K562 (cell line): ENCODE data around the gene DNAJC17. TPM values are rescaled to one million over a fixed set of nuclear protein-coding genes. Genes with fewer than 3 reads are reported as not detected.

Source experiments
- ATF7 ChIP-seq: fragments of 450-650 bp; IDR thresholded peaks from 2 replicates; pipeline ENCODE4 v1.7.1; 2014; ENCODE audit warnings: mild to moderate bottlenecking, moderate library complexity
- CBFA2T2 ChIP-seq: fragments of 450-650 bp; conservative IDR thresholded peaks from 2 replicates; pipeline ENCODE4 v1.6.1; 2017; ENCODE audit warnings: mild to moderate bottlenecking
- CREBBP ChIP-seq: IDR thresholded peaks from one replicate; pipeline ENCODE4 v1.6.1; 2012; ENCODE audit warnings: low read depth, mild to moderate bottlenecking, control low read depth, inconsistent platforms, low read length
- ELF4 ChIP-seq: fragments of 450-650 bp; formaldehyde crosslinking; IDR thresholded peaks from 2 replicates; pipeline ENCODE4 v1.4.0; 2022; ENCODE audit warnings: missing genetic modification characterization
- MITF ChIP-seq: IDR thresholded peaks from 2 replicates; pipeline ENCODE4 v1.6.1; 2014; ENCODE audit warnings: antibody characterized with exemption
- MYC ChIP-seq, 2 experiments: fragments of 250-450 bp in 1 of 2; sonication (Bioruptor Pico) in 1 of 2; IDR thresholded peaks; 2 replicates each; pipeline versions ENCODE4 v1.5.1 to v1.6.1; 2012 to 2021; ENCODE audit warnings: low read depth in 2 of 2, borderline replicate concordance in 1 of 2, improper control_type of control experiment in 1 of 2, low read length in 1 of 2, mild to moderate bottlenecking in 1 of 2, moderate library complexity in 1 of 2
- NCOA6 ChIP-seq: fragments of 450-650 bp; IDR thresholded peaks from 2 replicates; pipeline ENCODE4 v1.6.1; 2017; ENCODE audit warnings: mild to moderate bottlenecking
- NR2C1 ChIP-seq, 2 experiments: fragments of 450-650 bp; IDR thresholded peaks; 2 replicates each; pipeline ENCODE4 v1.6.1; 2017; ENCODE audit warnings: mild to moderate bottlenecking in 2 of 2, antibody characterized with exemption in 1 of 2, inconsistent platforms in 1 of 2, missing compliant biosample characterization in 1 of 2, missing genetic modification characterization in 1 of 2
- OTX1 ChIP-seq: fragments of 450-650 bp; formaldehyde crosslinking; IDR thresholded peaks from 2 replicates; pipeline ENCODE4 v1.4.0; 2022; ENCODE audit warnings: mild to moderate bottlenecking
- RB1 ChIP-seq: fragments of 450-650 bp; IDR thresholded peaks from 2 replicates; pipeline ENCODE4 v1.6.1; 2017; ENCODE audit warnings: low read depth, mild to moderate bottlenecking
- RUNX1 ChIP-seq: sonication (generic); IDR thresholded peaks from 2 replicates; pipeline ENCODE4 v1.6.1; 2016; ENCODE audit warnings: antibody characterized with exemption, low read depth
- SMC3 ChIP-seq: conservative IDR thresholded peaks from 2 replicates; pipeline ENCODE4 v1.6.1; 2011; ENCODE audit warnings: low read depth, low read length, improper control_type of control experiment; ENCODE audit not compliant: insufficient read depth
- TFAM ChIP-seq: fragments of 250-450 bp; sonication (Bioruptor Pico); conservative IDR thresholded peaks from 2 replicates; pipeline ENCODE4 v1.5.0; 2021; ENCODE audit warnings: mild to moderate bottlenecking, moderate library complexity
- TSC22D4 ChIP-seq: fragments of 450-650 bp; IDR thresholded peaks from 2 replicates; pipeline ENCODE4 v1.6.1; 2016; ENCODE audit warnings: missing genetic modification characterization, missing biosample characterization, control low read depth
- ZNF143 ChIP-seq: sonication (generic); formaldehyde crosslinking; IDR thresholded peaks from 2 replicates; pipeline ENCODE4 v1.9.0; 2022; ENCODE audit warnings: mild to moderate bottlenecking, missing genetic modification reagents
- polyA plus RNA-seq, 8 experiments: library from polyadenylated mRNA; depleted of rRNA in 4 of 8; stranded (reverse) in 5 of 8; unstranded in 3 of 8; fragments of >200 nt; fragmentation: Nextera tagmentation in 2 of 8; fragmentation: Illumina TruSeq in 1 of 8; extraction: Ambion mirVana in 2 of 8; extraction: Trizol in 1 of 8; gene quantifications; 2 replicates each; pipeline versions ENCODE4 v1.2.1 to v1.2.3, GENCODE V29; 2011 to 2014; ENCODE audit warnings: inconsistent platforms in 1 of 8, missing spikeins in 1 of 8
- total RNA-seq, 7 experiments: library from RNA; depleted of rRNA in 6 of 7; stranded (reverse); fragments of >200 nt in 6 of 7; fragmentation: Illumina TruSeq in 2 of 7; extraction: Trizol in 2 of 7; gene quantifications; 2 replicates each; pipeline versions ENCODE4 v1.2.1 to v1.2.3, GENCODE V29; 2011 to 2021; ENCODE audit warnings: low replicate concordance in 1 of 7
- TF ChIP-seq, protein P1 (sequence below): fragments of 450-650 bp; IDR thresholded peaks from 2 replicates; pipeline ENCODE4 v1.6.1; 2017; ENCODE audit warnings: antibody characterized with exemption, mild to moderate bottlenecking
- TF ChIP-seq, protein P2 (sequence below): fragments of 450-650 bp; IDR thresholded peaks from 2 replicates; pipeline ENCODE4 v1.6.1; 2014; ENCODE audit warnings: low read depth, mild to moderate bottlenecking, moderate library complexity, borderline replicate concordance
- TF ChIP-seq, protein P3 (sequence below), 2 experiments: fragments of 200-800 bp in 1 of 2; sonication (Bioruptor generic) in 1 of 2; sonication (generic) in 1 of 2; formaldehyde crosslinking in 1 of 2; IDR thresholded peaks in 1 of 2; conservative IDR thresholded peaks in 1 of 2; 2 replicates each; pipeline versions ENCODE4 v1.5.0 to v1.6.1; 2016 to 2020; ENCODE audit warnings: missing compliant biosample characterization in 1 of 2, missing genetic modification characterization in 1 of 2, missing genetic modification reagents in 1 of 2

Gene DNAJC17
- total and polyA plus RNA-seq, 9 of the 15 experiments (the other 6 are each of a cell fraction or from before 2014, with no cell fraction given): 2.4 to 79.4 (median 44.2) TPM

DNA sequence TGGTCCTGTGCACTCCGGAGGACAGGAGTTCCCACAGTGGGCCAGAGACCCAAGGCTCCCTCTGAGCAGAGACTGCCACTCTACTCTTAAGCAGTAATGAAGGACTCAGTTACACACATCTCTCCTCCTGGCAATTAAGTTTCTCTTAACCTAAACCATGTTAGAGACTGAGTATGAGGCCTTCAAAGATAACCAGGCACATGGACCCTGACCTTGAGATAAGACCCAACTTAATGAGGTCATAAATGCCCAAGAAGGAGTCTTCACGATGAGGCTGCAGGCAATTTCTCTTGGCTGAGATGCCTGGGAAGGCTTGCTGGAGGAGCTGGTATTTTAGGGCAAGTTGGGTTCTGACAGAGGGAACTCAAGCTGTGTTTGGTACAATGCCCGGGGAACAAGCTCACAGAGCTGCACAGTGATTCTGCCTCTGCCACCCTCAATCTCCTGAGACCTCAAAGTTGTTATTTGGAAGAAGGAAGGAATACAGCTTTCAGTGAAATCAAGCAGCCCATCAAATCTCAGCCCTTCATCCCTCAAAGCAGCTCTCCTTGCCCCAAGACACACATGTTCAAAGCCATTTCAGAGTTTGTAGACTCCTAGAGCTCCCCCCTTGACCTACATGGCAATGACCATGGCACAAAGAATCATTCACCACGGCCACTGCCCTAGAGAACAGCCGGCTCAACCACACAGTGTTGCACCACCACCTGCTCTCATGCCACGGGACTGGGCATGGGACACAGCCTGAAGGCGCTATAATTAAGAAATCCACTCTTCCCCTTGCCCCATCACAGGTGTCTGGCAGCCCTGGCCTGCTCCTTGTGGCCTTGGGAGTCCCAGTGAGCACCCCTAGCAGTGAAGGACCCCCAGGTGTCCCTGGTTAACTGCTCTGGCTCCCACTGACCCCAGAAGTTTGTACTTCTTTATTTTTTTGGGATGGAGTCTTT is 59.3 kb downstream of the DNAJC17 start (continued):
- TF ChIP-seq TFAM (no peak), ZNF143 (CRISPR knock-in tag) (no peak), NCOA6 (no peak), NR2C1 (IDR thresholded peaks at IDR 0.05) (no peak), NR2C1 (tag; IDR thresholded peaks at IDR 0.05) (peak; percentile 51; the same call in 1 of the 2 replicates), ATF7 (peak; percentile 46; the same call in 1 of the 2 replicates), RB1 (no peak), MITF (no peak), MYC (IDR thresholded peaks at IDR 0.05; ENCODE audit: low read depth, low read length) (0 out of 2 replicates have a peak, but pooled peaks have one; percentile 30), MYC (CRISPR knock-in tag; IDR thresholded peaks at IDR 0.05; ENCODE audit: borderline replicate concordance, low read depth) (no peak), RUNX1 (no peak), CREBBP (no peak), TSC22D4 (no peak), OTX1 (CRISPR knock-in tag) (no peak), ELF4 (no peak), SMC3 (no peak), CBFA2T2 (no peak)
- TF ChIP-seq, protein P1, sequence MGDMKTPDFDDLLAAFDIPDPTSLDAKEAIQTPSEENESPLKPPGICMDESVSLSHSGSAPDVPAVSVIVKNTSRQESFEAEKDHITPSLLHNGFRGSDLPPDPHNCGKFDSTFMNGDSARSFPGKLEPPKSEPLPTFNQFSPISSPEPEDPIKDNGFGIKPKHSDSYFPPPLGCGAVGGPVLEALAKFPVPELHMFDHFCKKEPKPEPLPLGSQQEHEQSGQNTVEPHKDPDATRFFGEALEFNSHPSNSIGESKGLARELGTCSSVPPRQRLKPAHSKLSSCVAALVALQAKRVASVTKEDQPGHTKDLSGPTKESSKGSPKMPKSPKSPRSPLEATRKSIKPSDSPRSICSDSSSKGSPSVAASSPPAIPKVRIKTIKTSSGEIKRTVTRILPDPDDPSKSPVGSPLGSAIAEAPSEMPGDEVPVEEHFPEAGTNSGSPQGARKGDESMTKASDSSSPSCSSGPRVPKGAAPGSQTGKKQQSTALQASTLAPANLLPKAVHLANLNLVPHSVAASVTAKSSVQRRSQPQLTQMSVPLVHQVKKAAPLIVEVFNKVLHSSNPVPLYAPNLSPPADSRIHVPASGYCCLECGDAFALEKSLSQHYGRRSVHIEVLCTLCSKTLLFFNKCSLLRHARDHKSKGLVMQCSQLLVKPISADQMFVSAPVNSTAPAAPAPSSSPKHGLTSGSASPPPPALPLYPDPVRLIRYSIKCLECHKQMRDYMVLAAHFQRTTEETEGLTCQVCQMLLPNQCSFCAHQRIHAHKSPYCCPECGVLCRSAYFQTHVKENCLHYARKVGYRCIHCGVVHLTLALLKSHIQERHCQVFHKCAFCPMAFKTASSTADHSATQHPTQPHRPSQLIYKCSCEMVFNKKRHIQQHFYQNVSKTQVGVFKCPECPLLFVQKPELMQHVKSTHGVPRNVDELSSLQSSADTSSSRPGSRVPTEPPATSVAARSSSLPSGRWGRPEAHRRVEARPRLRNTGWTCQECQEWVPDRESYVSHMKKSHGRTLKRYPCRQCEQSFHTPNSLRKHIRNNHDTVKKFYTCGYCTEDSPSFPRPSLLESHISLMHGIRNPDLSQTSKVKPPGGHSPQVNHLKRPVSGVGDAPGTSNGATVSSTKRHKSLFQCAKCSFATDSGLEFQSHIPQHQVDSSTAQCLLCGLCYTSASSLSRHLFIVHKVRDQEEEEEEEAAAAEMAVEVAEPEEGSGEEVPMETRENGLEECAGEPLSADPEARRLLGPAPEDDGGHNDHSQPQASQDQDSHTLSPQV: 0 out of 2 replicates have a peak, but pooled peaks have one; percentile 47
- TF ChIP-seq, protein P2, sequence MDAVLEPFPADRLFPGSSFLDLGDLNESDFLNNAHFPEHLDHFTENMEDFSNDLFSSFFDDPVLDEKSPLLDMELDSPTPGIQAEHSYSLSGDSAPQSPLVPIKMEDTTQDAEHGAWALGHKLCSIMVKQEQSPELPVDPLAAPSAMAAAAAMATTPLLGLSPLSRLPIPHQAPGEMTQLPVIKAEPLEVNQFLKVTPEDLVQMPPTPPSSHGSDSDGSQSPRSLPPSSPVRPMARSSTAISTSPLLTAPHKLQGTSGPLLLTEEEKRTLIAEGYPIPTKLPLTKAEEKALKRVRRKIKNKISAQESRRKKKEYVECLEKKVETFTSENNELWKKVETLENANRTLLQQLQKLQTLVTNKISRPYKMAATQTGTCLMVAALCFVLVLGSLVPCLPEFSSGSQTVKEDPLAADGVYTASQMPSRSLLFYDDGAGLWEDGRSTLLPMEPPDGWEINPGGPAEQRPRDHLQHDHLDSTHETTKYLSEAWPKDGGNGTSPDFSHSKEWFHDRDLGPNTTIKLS: no peak
- TF ChIP-seq, protein P3, sequence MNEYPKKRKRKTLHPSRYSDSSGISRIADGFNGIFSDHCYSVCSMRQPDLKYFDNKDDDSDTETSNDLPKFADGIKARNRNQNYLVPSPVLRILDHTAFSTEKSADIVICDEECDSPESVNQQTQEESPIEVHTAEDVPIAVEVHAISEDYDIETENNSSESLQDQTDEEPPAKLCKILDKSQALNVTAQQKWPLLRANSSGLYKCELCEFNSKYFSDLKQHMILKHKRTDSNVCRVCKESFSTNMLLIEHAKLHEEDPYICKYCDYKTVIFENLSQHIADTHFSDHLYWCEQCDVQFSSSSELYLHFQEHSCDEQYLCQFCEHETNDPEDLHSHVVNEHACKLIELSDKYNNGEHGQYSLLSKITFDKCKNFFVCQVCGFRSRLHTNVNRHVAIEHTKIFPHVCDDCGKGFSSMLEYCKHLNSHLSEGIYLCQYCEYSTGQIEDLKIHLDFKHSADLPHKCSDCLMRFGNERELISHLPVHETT (CRISPR knock-in tag; conservative IDR thresholded peaks at IDR 0.05 in 1 of 2, IDR thresholded peaks at IDR 0.05 in 1 of 2): no peak
